ENCODE measurements around the gene RFX6. TPM values are rescaled to one million over a fixed set of nuclear protein-coding genes. Genes with fewer than 3 reads are reported as not detected.

RFX6 gene
- total and polyA plus RNA-seq, 10 of the 15 experiments (the other 5 are each of a cell fraction or from before 2014, with no cell fraction given), result not detected

GRCh38 chr6:116975600-116975999 lies 98.6 kb downstream of the RFX6 start (continued):
- no peak for TF ChIP-seq E4F1 (IDR thresholded peaks at IDR 0.05; ENCODE audit: borderline replicate concordance, partially characterized antibody)
- TF ChIP-seq HDGF (IDR thresholded peaks at IDR 0.05), result no peak
- TF ChIP-seq CUX1 (IDR thresholded peaks at IDR 0.05; ENCODE audit: insufficient replicate concordance, low read depth, low read length), result no peak
- TF ChIP-seq, protein P1, sequence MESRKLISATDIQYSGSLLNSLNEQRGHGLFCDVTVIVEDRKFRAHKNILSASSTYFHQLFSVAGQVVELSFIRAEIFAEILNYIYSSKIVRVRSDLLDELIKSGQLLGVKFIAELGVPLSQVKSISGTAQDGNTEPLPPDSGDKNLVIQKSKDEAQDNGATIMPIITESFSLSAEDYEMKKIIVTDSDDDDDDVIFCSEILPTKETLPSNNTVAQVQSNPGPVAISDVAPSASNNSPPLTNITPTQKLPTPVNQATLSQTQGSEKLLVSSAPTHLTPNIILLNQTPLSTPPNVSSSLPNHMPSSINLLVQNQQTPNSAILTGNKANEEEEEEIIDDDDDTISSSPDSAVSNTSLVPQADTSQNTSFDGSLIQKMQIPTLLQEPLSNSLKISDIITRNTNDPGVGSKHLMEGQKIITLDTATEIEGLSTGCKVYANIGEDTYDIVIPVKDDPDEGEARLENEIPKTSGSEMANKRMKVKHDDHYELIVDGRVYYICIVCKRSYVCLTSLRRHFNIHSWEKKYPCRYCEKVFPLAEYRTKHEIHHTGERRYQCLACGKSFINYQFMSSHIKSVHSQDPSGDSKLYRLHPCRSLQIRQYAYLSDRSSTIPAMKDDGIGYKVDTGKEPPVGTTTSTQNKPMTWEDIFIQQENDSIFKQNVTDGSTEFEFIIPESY (IDR thresholded peaks at IDR 0.05), result no peak
- TF ChIP-seq JUND (IDR thresholded peaks at IDR 0.05; ENCODE audit: low read depth, low read length), result no peak
- TF ChIP-seq SMAD5 (IDR thresholded peaks at IDR 0.05; ENCODE audit: low read depth), result no peak
- TF ChIP-seq, protein P2, sequence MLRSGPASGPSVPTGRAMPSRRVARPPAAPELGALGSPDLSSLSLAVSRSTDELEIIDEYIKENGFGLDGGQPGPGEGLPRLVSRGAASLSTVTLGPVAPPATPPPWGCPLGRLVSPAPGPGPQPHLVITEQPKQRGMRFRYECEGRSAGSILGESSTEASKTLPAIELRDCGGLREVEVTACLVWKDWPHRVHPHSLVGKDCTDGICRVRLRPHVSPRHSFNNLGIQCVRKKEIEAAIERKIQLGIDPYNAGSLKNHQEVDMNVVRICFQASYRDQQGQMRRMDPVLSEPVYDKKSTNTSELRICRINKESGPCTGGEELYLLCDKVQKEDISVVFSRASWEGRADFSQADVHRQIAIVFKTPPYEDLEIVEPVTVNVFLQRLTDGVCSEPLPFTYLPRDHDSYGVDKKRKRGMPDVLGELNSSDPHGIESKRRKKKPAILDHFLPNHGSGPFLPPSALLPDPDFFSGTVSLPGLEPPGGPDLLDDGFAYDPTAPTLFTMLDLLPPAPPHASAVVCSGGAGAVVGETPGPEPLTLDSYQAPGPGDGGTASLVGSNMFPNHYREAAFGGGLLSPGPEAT (IDR thresholded peaks at IDR 0.05; ENCODE audit: low read depth), result no peak

Measured in GM12878 (cell line).